Kidney (tissue), 22 donors: ENCODE results near the gene DNAJB13. TPM values are rescaled to one million over a fixed set of nuclear protein-coding genes. Genes with fewer than 3 reads are reported as not detected.

ENCODE experiments used
- DNase-seq, 5 donors: peaks; one replicate each; pipeline ENCODE4 v3.0.0-alpha.2; 2013 to 2020
- FAIRE-seq: peaks from 2 replicates; lab custom pipeline; 2012; peaks lifted over from hg19 to GRCh38; lab: Jason Lieb, UNC
- H3K27ac ChIP-seq, 2 donors: one replicate each; pipeline ENCODE4 v1.7.0; 2013; ENCODE audit warnings: low read depth in 2 of 2, low read length in 2 of 2, inconsistent platforms in 1 of 2
- H3K27me3 ChIP-seq: one replicate; pipeline ENCODE4 v1.7.1; 2013; ENCODE audit warnings: low read length, inconsistent platforms; ENCODE audit not compliant: control insufficient read depth, insufficient read depth
- H3K36me3 ChIP-seq, 3 donors: one replicate each; pipeline versions ENCODE4 v1.7.0 to v1.7.1; 2013; ENCODE audit warnings: low read length in 3 of 3, control low read depth in 1 of 3, inconsistent platforms in 1 of 3; ENCODE audit not compliant: insufficient read depth in 3 of 3, control insufficient read depth in 2 of 3
- H3K4me1 ChIP-seq, 3 donors: one replicate each; pipeline versions ENCODE4 v1.7.0 to v1.7.1; 2013; ENCODE audit warnings: low read length in 3 of 3, inconsistent platforms in 1 of 3, low read depth in 1 of 3; ENCODE audit not compliant: control insufficient read depth in 2 of 3, insufficient read depth in 2 of 3
- H3K4me3 ChIP-seq, 3 donors: one replicate each; pipeline versions ENCODE4 v1.7.0 to v1.8.1; 2013; ENCODE audit warnings: low read length in 3 of 3, control low read depth in 1 of 3, inconsistent platforms in 1 of 3
- H3K9ac ChIP-seq, 3 donors: one replicate each; pipeline versions ENCODE4 v1.7.0 to v1.7.1; 2013; ENCODE audit warnings: low read length in 3 of 3, control low read depth in 1 of 3, inconsistent platforms in 1 of 3
- H3K9me3 ChIP-seq, 3 donors: one replicate each; pipeline versions ENCODE4 v1.7.0 to v1.7.1; 2013; ENCODE audit warnings: low read length in 3 of 3, control low read depth in 1 of 3, inconsistent platforms in 1 of 3; ENCODE audit not compliant: control insufficient read depth in 2 of 3, insufficient read depth in 1 of 3
- CTCF ChIP-seq: IDR thresholded peaks from 3 replicates; pipeline ENCODE4 v1.5.1; 2012; ENCODE audit warnings: mild to moderate bottlenecking, moderate library complexity, borderline replicate concordance; ENCODE audit not compliant: insufficient read depth; ENCODE audit errors: extremely low read depth
- intact Hi-C: fragments of 100-400 bp; cut with DNase I; formaldehyde crosslinking; loops from one replicate; pipeline ENCODE4 v1.11.1; 2022
- long read RNA-seq, 10 donors: library from polyadenylated mRNA in 1 of 10; unstranded in 1 of 10; transcript quantifications; one replicate each; pipeline ENCODE4 v2.0.0 and lab custom pipeline, GENCODE V29; 2021 to 2026
- polyA plus RNA-seq: library from polyadenylated mRNA; stranded (reverse); fragments of 350-450 nt; fragmentation: Illumina TruSeq; extraction: RNeasy Lipid Tissue Mini Kit (QIAGEN cat#74804); gene quantifications from one replicate; pipeline ENCODE4 v1.2.3, GENCODE V29; 2014; ENCODE audit warnings: low read depth, low replicate concordance; ENCODE audit not compliant: insufficient read depth
- total RNA-seq: library from RNA; stranded (reverse); fragmentation: NEBNext Ultra II Directional; extraction: Animal tissue kit (Norgen Biotek cat#: 25700); gene quantifications from one replicate; pipeline ENCODE4 v1.2.1, GENCODE V29; 2021
- donor health status: control.
- donor health status: control.
- donor health status: control.
- donor health status: control.
- donor health status: control.
- donor health status: DM: yes; HTN: yes; CAD: no.
- donor health status: Normal renal cell carcinoma (clear cell type).

The DNAJB13 gene
- total RNA-seq (4.3 TPM), polyA plus RNA-seq (1.5 TPM)
- long read RNA-seq, donor 1, partial matches to known transcripts = 0 of 1 reads
- long read RNA-seq, donor 1, other reads (novel, unspliced or antisense) = 0 of 1 reads
- long read RNA-seq, donor 2 = 0 reads
- long read RNA-seq, donor 3 = 0 reads
- long read RNA-seq, donor 4 = 0 reads
- long read RNA-seq, donor 5 = 0 reads
- long read RNA-seq, donor 6, partial matches to known transcripts = 0 of 1 reads
- long read RNA-seq, donor 6, other reads (novel, unspliced or antisense) = 0 of 1 reads
- long read RNA-seq, donor 7, partial matches to known transcripts = 0 of 3 reads
- long read RNA-seq, donor 7, other reads (novel, unspliced or antisense) = 1 of 3 reads
- long read RNA-seq, donor 8 = 0 reads
- long read RNA-seq, donor 9 = 0 reads
- long read RNA-seq, donor 10 = 0 reads

- TF ChIP-seq CTCF = no peak
- intact Hi-C loops = no loop called here
- Histone ChIP-seq H3K27ac (no peak within 1 kb of the TSS), H3K4me1 (no peaks in the 10 kb centered on the region), H3K36me3 (no peaks in the 10 kb centered on the region), H3K9ac (no peak within 1 kb of the TSS), H3K27me3 (no peaks in the 10 kb centered on the region), H3K4me3 (no peak within 1 kb of the TSS), H3K9me3 (peaks cover 0 to 6% (median 0%) of the 10 kb centered on the region in 3 donors)
- FAIRE-seq (no peak), DNase-seq (peak; percentile 64 to 80 (median 70))
Observed at GRCh38 chr11:73950869-73951710, at the start of gene DNAJB13. TSS of gene DNAJB13 (plus strand) at chr11:73951026. CDS start at chr11:73951070, 44 bp downstream.

GRCh38 chr11:73902303-73902702 lies 48.5 kb upstream of the DNAJB13 start:
- Histone ChIP-seq H3K4me3 (no peak overlapping the region), H3K36me3 (peaks cover 0 to 15% (median 9%) of the 10 kb centered on the region in 3 donors), H3K9me3 (no peaks in the 10 kb centered on the region), H3K27me3 (no peaks in the 10 kb centered on the region), H3K4me1 (no peaks in the 10 kb centered on the region), H3K27ac (no peak overlapping the region), H3K9ac (no peak overlapping the region)
- FAIRE-seq (no peak), DNase-seq (no peak)
- TF ChIP-seq CTCF = no peak
- intact Hi-C loops = no loop called here

- DNase-seq (no peak), FAIRE-seq (no peak)
- Histone ChIP-seq H3K4me3 (no peak overlapping the region), H3K9ac (no peak overlapping the region), H3K27me3 (no peaks in the 10 kb centered on the region), H3K36me3 (peaks cover 0 to 29% (median 10%) of the 10 kb centered on the region in 3 donors), H3K9me3 (no peaks in the 10 kb centered on the region), H3K4me1 (no peaks in the 10 kb centered on the region), H3K27ac (no peak overlapping the region)
- TF ChIP-seq CTCF = no peak
- intact Hi-C loops = no loop called here
Observed at GRCh38 chr11:73907191-73907590, 43.6 kb upstream of the DNAJB13 start.
